Glutamatergic neuron (in vitro differentiated cells): ENCODE data around the gene C10orf71. TPM values are rescaled to one million over a fixed set of nuclear protein-coding genes. Genes with fewer than 3 reads are reported as not detected.

Experiments used
- DNase-seq: peaks from one replicate; pipeline ENCODE4 v3.0.0; 2022
- H3K27ac Mint-ChIP-seq: one replicate; pipeline ENCODE4 v1.8.0; 2020; ENCODE audit warnings: mild to moderate bottlenecking, mixed read lengths, inconsistent platforms; ENCODE audit not compliant: unreplicated experiment
- H3K27me3 Mint-ChIP-seq: one replicate; pipeline ENCODE4 v1.8.0; 2020; ENCODE audit warnings: mild to moderate bottlenecking, moderate library complexity, mixed read lengths, inconsistent platforms; ENCODE audit not compliant: unreplicated experiment
- H3K36me3 Mint-ChIP-seq: one replicate; pipeline ENCODE4 v1.8.0; 2020; ENCODE audit warnings: mild to moderate bottlenecking, mixed read lengths, inconsistent platforms; ENCODE audit not compliant: unreplicated experiment
- H3K4me1 Mint-ChIP-seq: one replicate; pipeline ENCODE4 v1.8.0; 2020; ENCODE audit warnings: mild to moderate bottlenecking, low read depth, mixed read lengths, inconsistent platforms; ENCODE audit not compliant: unreplicated experiment
- H3K4me3 Mint-ChIP-seq: one replicate; pipeline ENCODE4 v1.8.0; 2020; ENCODE audit warnings: mild to moderate bottlenecking, mixed read lengths, inconsistent platforms; ENCODE audit not compliant: unreplicated experiment
- H3K9me3 Mint-ChIP-seq: one replicate; pipeline ENCODE4 v1.8.0; 2020; ENCODE audit warnings: mild to moderate bottlenecking, moderate library complexity, mixed read lengths, inconsistent platforms; ENCODE audit not compliant: unreplicated experiment
- long read RNA-seq: library from polyadenylated mRNA; unstranded; transcript quantifications from one replicate; pipeline ENCODE4 v2.0.0, GENCODE V29; 2020; ENCODE audit not compliant: unreplicated experiment
- total RNA-seq: library from RNA; stranded (reverse); fragmentation: NEBNext Ultra II Directional; extraction: Animal tissue kit (Norgen Biotek cat#: 25700); gene quantifications from one replicate; pipeline ENCODE4 v1.2.1, GENCODE V29; 2021; ENCODE audit not compliant: unreplicated experiment
- TF ChIP-seq, protein P1 (sequence below): fragments of 200-600 bp; sonication (generic); IDR thresholded peaks from one replicate; pipeline ENCODE4 v1.5.0; 2021; ENCODE audit not compliant: partially characterized antibody, unreplicated experiment

Gene C10orf71
- 0.12 TPM for total RNA-seq
- long read RNA-seq: 0 reads

- DNase-seq: no peak
- TF ChIP-seq, protein P1, sequence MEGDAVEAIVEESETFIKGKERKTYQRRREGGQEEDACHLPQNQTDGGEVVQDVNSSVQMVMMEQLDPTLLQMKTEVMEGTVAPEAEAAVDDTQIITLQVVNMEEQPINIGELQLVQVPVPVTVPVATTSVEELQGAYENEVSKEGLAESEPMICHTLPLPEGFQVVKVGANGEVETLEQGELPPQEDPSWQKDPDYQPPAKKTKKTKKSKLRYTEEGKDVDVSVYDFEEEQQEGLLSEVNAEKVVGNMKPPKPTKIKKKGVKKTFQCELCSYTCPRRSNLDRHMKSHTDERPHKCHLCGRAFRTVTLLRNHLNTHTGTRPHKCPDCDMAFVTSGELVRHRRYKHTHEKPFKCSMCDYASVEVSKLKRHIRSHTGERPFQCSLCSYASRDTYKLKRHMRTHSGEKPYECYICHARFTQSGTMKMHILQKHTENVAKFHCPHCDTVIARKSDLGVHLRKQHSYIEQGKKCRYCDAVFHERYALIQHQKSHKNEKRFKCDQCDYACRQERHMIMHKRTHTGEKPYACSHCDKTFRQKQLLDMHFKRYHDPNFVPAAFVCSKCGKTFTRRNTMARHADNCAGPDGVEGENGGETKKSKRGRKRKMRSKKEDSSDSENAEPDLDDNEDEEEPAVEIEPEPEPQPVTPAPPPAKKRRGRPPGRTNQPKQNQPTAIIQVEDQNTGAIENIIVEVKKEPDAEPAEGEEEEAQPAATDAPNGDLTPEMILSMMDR: no peak
- H3K36me3 Mint-ChIP-seq: no peaks in the 10 kb centered on the region
- H3K27me3 Mint-ChIP-seq: peaks cover 8% of the 10 kb centered on the region
- peak within 1 kb of the TSS; percentile 61 for H3K4me3 Mint-ChIP-seq
- H3K9me3 Mint-ChIP-seq: no peaks in the 10 kb centered on the region
- peaks cover 38% of the 10 kb centered on the region for H3K4me1 Mint-ChIP-seq
- H3K27ac Mint-ChIP-seq: peak within 1 kb of the TSS; percentile 60
Measured at GRCh38 chr10:49298983-49299815, at the start of gene C10orf71. TSS of gene C10orf71 (plus strand) at chr10:49299170. CDS start at chr10:49322546, 23,376 bp downstream.

- no peak overlapping the region for H3K4me3 Mint-ChIP-seq
- H3K27me3 Mint-ChIP-seq: peaks cover 2% of the 10 kb centered on the region
- H3K4me1 Mint-ChIP-seq: peaks cover 7% of the 10 kb centered on the region
- H3K9me3 Mint-ChIP-seq: no peaks in the 10 kb centered on the region
- TF ChIP-seq, protein P1: no peak
- no peak for DNase-seq
- H3K36me3 Mint-ChIP-seq: peaks cover 4% of the 10 kb centered on the region
- peak overlapping the region; percentile 28 for H3K27ac Mint-ChIP-seq
Measured at GRCh38 chr10:49252313-49253034, 46.5 kb upstream of the C10orf71 start.

DNA sequence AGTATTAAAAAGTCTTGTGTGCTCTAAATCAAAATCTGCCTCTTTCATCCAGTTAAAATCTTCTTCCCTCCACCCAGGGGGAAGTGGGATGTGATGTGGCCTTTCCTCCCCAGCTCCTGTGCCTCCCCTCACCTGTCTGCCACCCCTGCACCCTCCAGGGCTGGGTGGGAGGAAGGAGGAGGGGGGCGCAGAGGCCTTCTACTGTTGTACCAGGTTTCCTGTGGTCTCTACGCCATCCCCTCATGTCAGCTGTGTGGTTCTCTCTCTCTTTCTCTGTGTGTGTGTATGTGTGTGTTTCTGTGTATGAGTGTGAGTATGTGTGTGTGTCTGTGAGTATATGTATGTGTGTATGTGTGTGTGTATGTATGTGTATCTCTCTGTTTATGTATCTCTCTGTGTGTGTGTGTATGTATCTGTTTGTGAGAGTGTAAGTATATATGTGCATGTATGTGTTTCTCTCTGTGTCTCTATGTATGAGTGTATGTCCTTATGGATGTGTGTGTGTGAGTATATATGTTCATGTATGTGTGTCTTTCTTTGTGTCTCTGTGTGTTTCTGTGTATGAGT is 45.5 kb upstream of the C10orf71 start:
- Mint-ChIP-seq H3K27me3 (peaks cover 2% of the 10 kb centered on the region), H3K4me1 (peaks cover 7% of the 10 kb centered on the region), H3K27ac (no peak overlapping the region), H3K36me3 (no peaks in the 10 kb centered on the region), H3K9me3 (no peaks in the 10 kb centered on the region), H3K4me3 (no peak overlapping the region)
- TF ChIP-seq, protein P1: no peak
- no peak for DNase-seq

- peaks cover 7% of the 10 kb centered on the region for H3K4me1 Mint-ChIP-seq
- no peaks in the 10 kb centered on the region for H3K36me3 Mint-ChIP-seq
- H3K9me3 Mint-ChIP-seq: no peaks in the 10 kb centered on the region
- H3K27ac Mint-ChIP-seq: no peak overlapping the region
- no peak overlapping the region for H3K4me3 Mint-ChIP-seq
- TF ChIP-seq, protein P1: no peak
- peaks cover 2% of the 10 kb centered on the region for H3K27me3 Mint-ChIP-seq
- DNase-seq: no peak
Measured at GRCh38 chr10:49254150-49254549, 44.8 kb upstream of the C10orf71 start.
